A673 (cell line): Measurements from ENCODE around the gene VWA7. TPM values are rescaled to one million over a fixed set of nuclear protein-coding genes. Genes with fewer than 3 reads are reported as not detected.

Experiments
- BruUV-seq: library from RNA; stranded (reverse); fragments of 400-500 nt; replicated peaks from 2 replicates; lab custom pipeline; 2021; lab: Mats Ljungman, UMichigan
- CTCF ChIA-PET: fragments of 300-600 bp; sonication (Branson Sonifier 250); formaldehyde crosslinking; loops from one replicate; lab custom pipeline; 2022; ENCODE audit warnings: antibody characterized with exemption; lab: Charles Lee
- POLR2A ChIA-PET: fragments of 300-600 bp; sonication (Branson Sonifier 250); formaldehyde crosslinking; loops from one replicate; lab custom pipeline; 2022; ENCODE audit warnings: antibody characterized with exemption; ENCODE audit not compliant: low non-redundant PET; lab: Charles Lee
- DNase-seq: peaks from one replicate; pipeline ENCODE4 v3.0.0-alpha.2; 2015; ENCODE audit warnings: low spot score
- H3K27ac ChIP-seq: fragments of 200-600 bp; sonication (generic); 2 replicates; pipeline ENCODE4 v1.5.1; 2016; ENCODE audit warnings: mixed run types, low read depth, mild to moderate bottlenecking, mixed read lengths, antibody characterized with exemption, low read length; ENCODE audit not compliant: poor library complexity, severe bottlenecking
- H3K27me3 ChIP-seq: fragments of 200-600 bp; sonication (generic); replicated peaks from 2 replicates; pipeline ENCODE4 v1.6.1; 2017; ENCODE audit warnings: mixed run types, low read depth, mild to moderate bottlenecking, mixed read lengths, antibody characterized with exemption, low read length; ENCODE audit not compliant: insufficient read depth, poor library complexity
- H3K36me3 ChIP-seq: fragments of 200-600 bp; sonication (generic); 2 replicates; pipeline ENCODE4 v1.6.1; 2016; ENCODE audit warnings: mixed run types, mild to moderate bottlenecking, mixed read lengths, antibody characterized with exemption, low read length; ENCODE audit not compliant: insufficient read depth, poor library complexity, severe bottlenecking
- H3K4me1 ChIP-seq: fragments of 200-600 bp; sonication (generic); 2 replicates; pipeline ENCODE4 v1.6.1; 2017; ENCODE audit warnings: mixed run types, mild to moderate bottlenecking, mixed read lengths, antibody characterized with exemption, low read length; ENCODE audit not compliant: insufficient read depth, poor library complexity, severe bottlenecking
- H3K4me3 ChIP-seq: fragments of 200-600 bp; sonication (generic); 2 replicates; pipeline ENCODE4 v1.5.1; 2016; ENCODE audit warnings: low read depth, mixed run types, mild to moderate bottlenecking, mixed read lengths, low read length; ENCODE audit not compliant: poor library complexity, severe bottlenecking
- H3K9me3 ChIP-seq: fragments of 200-600 bp; sonication (generic); 2 replicates; pipeline ENCODE4 v1.6.1; 2016; ENCODE audit warnings: mixed run types, low read depth, mild to moderate bottlenecking, mixed read lengths, antibody characterized with exemption, low read length; ENCODE audit not compliant: poor library complexity, severe bottlenecking
- CTCF ChIP-seq: fragments of 300-800, 200-600 bp; sonication (generic); conservative IDR thresholded peaks from 2 replicates; pipeline ENCODE4 v1.5.1; 2017; ENCODE audit warnings: low read depth, mild to moderate bottlenecking, antibody characterized with exemption, low read length, moderate library complexity, mixed read lengths
- EZH2 ChIP-seq: fragments of 200-600 bp; sonication (generic); IDR thresholded peaks from 2 replicates; pipeline ENCODE4 v1.6.1; 2017; ENCODE audit warnings: borderline replicate concordance, low read depth, mild to moderate bottlenecking, mixed read lengths, antibody characterized with exemption, low read length; ENCODE audit not compliant: poor library complexity, severe bottlenecking
- intact Hi-C: fragments of 100-400 bp; cut with micrococcal nuclease; formaldehyde crosslinking; loops from one replicate; pipeline ENCODE4 v1.10.0; 2022; ENCODE audit not compliant: unreplicated experiment
- total RNA-seq: library from RNA; stranded (reverse); gene quantifications from 2 replicates; pipeline ENCODE4 v1.2.3, GENCODE V29; 2021

Gene VWA7
- total RNA-seq, 1 experiment from 2014 or later: 2.8 TPM

- CTCF ChIA-PET: interaction anchor here (2.0 kb wide), 1 partner anchor 30 kb away, joined by 12 read pairs; no protein-coding TSS in a partner anchor
- no peaks in the 10 kb centered on the region for H3K9me3 ChIP-seq
- peaks cover 35% of the 10 kb centered on the region for H3K36me3 ChIP-seq
- BruUV-seq: TSS peak; percentile 50
- peaks cover 36% of the 10 kb centered on the region for H3K4me1 ChIP-seq
- H3K4me3 ChIP-seq: peak within 1 kb of the TSS; percentile 71
- peak; percentile 100 for DNase-seq
- peak within 1 kb of the TSS; percentile 95 for H3K27ac ChIP-seq
- intact Hi-C loops: loop anchor here (2.0 to 10.0 kb wide), 3 partner anchors 52 to 195 kb away; partner anchors contain the start of genes ATP6V1G2, DDX39B, GPANK1 and NFKBIL1
- POLR2A ChIA-PET: interaction anchor here (0.6 to 1.3 kb wide), 4 partner anchors 10 to 88 kb away, joined by 3 to 8 read pairs (median 5); partner anchors contain the start of genes HSPA1A, HSPA1B and HSPA1L
- TF ChIP-seq EZH2 (no peak), CTCF (no peak)
- H3K27me3 ChIP-seq: no peaks in the 10 kb centered on the region
Measured at GRCh38 chr6:31739639-31740396, 37.3 kb downstream of the VWA7 start, which contains the start of gene MSH5. Gene MSH5, plus strand, starts transcription at chr6:31740005. Its CDS starts 462 bp downstream, at chr6:31740467.

- no peaks in the 10 kb centered on the region for H3K9me3 ChIP-seq
- peak; percentile 51 for TF ChIP-seq CTCF
- no peak for TF ChIP-seq EZH2
- CTCF ChIA-PET: no interaction called here
- intact Hi-C loops: loop anchor here (1.0 to 10.0 kb wide), 4 partner anchors 54 to 193 kb away; partner anchors contain the start of genes ATP6V1G2, DDX39B, GPANK1 and NFKBIL1
- POLR2A ChIA-PET: interaction anchor here (0.5 kb wide), 1 partner anchor 62 kb away, joined by 6 read pairs; no protein-coding TSS in a partner anchor
- peaks cover 43% of the 10 kb centered on the region for H3K4me1 ChIP-seq
- no peaks in the 10 kb centered on the region for H3K27me3 ChIP-seq
- peak overlapping the region; percentile 95 for H3K27ac ChIP-seq
- no TSS peak for BruUV-seq
- peak; percentile 85 for DNase-seq
- H3K4me3 ChIP-seq: peak overlapping the region; percentile 12
- H3K36me3 ChIP-seq: peaks cover 33% of the 10 kb centered on the region
Measured at GRCh38 chr6:31737991-31738979, 38.8 kb downstream of the VWA7 start.
